Activated CD4-positive, CD25-positive, alpha-beta regulatory T cell (primary cell): ENCODE data around the gene IFITM2.
"Not testable (repeated sequence)": the region's sequence is repeated elsewhere in the genome, so short reads cannot be mapped to it uniquely, and the experiment has no call there.

ENCODE experiments used
- DNase-seq, 4 experiments: peaks; one replicate each; lab custom pipeline; 2025; lab: John Stamatoyannopoulos, UW

Gene IFITM2

DNA sequence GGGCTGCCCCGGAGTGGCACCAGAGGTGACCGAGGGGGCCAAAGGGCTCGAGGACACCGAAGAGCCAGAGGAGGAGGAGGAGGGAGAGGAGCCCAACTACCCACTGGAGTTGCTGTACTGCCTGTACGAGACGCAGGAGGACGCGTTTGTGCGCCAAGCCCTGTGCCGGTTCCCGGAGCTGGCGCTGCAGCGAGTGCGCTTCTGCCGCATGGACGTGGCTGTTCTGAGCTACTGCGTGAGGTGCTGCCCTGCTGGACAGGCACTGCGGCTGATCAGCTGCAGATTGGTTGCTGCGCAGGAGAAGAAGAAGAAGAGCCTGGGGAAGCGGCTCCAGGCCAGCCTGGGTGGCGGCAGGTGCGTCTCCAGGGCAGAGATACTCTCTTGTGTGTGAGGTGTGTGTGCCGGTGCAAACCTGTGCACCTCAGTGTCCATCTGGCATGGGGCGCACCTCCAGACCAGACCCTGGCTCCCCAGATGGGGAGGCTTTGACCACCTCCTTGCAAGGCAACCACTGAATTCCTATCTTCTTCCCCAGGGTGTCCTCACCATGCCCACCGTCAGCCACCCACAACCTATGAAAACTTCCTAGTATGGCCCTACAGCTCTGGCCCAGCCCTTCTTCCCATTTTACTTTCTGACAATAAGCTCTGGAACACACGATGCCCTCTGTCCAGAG lies 26.0 kb upstream of the IFITM2 start:
- no peak for DNase-seq

DNA sequence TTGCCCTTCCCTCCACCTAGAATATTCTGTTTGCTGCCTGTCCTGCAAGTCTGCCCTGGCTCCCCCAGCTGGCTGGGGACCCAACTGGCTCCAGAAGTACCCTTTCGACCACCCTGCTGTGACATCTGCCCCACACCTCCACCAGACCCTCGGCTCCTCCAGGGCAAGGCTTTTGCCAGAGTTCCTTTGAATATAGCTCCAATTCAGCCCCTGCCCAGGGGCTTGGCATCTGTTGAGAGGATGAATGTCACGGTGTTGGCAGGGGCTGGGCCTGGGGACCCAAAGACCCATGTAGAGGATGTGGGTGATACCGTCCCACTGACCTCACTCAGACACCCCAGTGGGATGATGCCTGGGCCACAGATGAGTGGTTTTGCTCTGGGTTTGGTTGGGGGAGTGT lies 25.4 kb upstream of the IFITM2 start:
- no peak for DNase-seq

DNA sequence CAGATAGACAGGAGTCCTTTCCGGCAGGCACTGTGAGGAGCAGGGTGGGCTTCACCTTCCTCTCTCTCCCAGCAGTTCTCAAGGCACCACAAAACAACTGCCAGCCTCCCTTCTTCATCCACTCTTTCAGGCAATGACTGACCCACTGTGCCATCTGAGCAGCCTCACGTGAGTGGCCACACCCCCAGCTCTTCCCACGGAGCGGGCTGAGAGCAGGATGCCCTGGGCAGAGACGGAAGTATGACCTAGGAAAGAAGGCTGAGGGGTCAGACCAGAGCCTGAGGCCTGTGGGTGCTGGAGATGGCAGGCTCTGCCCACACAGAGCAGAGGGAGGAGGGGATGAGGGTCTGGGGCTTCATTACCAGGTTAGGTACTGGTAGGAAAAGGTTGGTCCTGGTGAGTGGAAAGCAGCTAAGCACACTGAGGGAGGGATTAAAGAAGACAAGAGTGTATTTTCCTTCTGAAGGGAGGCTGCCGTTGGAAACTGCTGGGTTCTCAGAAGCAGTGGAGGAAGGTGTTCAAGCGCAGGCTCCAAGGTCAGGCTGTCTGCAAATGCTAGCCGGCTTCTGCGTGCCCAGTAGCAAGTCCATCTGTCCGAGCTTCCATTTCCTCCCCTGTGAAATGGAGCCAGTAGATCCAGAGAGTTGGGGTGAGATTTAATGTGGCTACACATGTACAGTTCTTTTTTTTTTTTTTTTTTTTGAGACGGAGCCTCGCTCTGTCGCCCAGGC lies 24.8 kb upstream of the IFITM2 start:
- no peak for DNase-seq

DNA sequence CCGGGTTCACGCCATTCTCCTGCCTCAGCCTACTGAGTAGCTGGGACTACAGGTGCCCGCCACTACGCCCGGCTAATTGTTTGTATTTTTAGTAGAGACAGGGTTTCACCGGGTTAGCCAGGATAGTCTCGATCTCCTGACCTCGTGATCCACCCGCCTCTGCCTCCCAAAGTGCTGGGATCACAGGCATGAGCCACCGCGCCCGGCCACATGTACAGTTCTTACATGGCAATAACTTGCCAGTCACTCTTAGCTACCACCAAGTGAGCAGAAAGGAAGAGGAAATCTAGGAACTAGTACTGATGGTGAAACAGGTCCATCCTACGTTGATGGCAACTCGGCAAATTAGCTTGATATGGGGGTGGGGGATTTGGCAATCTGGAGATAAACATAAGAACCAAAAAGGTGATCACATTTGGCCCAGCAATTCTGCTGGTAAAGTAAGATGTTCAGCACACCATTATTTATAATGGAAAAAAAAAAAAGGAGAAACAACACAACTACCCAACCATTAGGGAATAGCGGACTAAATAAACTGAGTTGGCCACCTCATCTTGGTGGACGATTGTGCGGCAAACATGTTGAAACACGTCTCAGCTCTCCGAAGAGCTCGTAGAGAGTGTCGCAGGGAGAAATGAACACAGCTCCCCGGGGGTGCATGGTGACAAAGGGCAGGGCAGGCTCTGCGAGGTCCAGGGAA lies 24.1 kb upstream of the IFITM2 start:
- DNase-seq: no peak

DNA sequence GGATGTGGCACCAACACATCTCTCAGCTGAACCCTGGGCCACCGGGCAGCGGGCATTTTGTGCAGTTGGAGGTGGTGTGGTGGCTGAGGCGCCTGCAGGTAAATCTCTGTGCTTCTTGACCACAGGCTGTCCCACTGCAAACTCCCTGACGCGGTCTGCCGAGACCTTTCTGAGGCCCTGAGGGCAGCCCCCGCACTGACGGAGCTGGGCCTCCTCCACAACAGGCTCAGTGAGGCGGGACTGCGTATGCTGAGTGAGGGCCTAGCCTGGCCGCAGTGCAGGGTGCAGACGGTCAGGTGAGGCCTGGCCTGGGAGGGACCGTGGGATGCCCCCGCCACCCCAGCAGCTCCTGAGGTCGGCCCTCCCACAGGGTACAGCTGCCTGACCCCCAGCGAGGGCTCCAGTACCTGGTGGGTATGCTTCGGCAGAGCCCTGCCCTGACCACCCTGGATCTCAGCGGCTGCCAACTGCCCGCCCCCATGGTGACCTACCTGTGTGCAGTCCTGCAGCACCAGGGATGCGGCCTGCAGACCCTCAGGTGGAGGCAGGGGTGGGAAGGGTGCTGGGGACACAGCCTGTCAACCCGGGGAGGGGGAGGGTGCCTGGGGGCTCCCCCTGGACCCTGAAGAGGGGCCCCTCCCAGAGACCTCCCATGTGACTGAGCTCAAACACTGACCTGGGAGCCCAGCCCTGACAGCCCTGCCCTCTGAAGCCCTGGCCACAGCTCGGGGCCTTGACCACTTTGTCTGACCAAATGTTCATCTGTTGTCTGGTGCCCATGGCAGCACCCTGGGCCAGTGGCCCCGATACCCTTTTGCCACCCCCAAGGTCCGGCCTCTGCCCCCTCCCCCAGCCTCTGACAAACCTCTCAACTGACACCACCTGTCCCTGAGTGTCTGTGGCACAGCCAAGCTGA lies 23.3 kb upstream of the IFITM2 start:
- no peak for DNase-seq

DNA sequence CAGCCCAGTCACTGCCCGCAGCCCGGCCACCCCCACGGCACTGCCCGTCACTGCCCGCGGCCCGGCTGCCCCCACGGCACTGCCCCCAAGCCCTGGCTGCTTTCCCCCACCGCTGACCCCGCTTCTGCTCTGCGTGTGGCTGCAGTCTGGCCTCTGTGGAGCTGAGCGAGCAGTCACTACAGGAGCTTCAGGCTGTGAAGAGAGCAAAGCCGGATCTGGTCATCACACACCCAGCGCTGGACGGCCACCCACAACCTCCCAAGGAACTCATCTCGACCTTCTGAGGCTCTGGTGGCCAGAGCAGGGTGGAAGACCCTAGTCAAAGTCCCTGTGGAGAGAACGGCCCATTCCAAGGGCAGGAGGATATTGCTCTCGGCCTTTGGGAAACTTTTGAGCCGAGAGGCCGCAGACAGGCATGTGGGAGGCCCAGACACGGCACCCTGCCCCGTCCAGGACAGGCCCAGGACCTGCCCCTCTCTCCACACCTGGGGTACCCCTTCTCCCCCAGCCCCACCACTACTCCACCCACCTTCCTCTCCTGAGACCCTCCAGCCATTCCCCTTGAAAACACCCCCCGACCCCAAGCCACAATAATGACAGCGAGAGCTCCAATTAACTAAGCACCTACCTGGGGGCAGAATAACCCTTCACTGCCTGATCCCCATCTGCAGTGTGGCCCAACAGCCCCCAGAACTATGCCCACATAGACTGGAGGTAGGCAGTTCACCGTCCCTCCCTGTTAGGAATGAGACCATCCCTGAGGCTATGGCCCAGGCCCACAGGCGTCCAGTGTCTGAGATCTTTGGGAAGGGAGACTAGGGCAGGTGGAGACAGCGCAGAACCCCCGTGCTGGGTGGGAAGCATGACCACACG lies 22.4 kb upstream of the IFITM2 start:
- DNase-seq: no peak

DNA sequence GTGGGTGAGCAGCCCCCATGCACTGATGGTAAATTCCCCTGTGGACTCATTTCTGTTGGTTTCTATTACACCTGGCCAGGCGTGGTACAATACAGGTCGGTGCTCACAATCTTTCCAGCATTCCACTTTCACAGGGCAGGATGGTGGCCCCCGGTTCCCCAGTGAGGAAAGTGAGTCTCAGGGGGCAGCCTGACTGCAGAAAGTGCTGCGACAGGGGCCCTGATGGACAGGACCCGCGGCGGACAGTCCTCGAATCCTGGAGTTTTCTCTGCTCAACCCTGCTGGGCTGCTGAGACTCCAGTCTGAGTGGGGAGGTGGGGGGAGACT lies 21.8 kb upstream of the IFITM2 start:
- DNase-seq: no peak

DNA sequence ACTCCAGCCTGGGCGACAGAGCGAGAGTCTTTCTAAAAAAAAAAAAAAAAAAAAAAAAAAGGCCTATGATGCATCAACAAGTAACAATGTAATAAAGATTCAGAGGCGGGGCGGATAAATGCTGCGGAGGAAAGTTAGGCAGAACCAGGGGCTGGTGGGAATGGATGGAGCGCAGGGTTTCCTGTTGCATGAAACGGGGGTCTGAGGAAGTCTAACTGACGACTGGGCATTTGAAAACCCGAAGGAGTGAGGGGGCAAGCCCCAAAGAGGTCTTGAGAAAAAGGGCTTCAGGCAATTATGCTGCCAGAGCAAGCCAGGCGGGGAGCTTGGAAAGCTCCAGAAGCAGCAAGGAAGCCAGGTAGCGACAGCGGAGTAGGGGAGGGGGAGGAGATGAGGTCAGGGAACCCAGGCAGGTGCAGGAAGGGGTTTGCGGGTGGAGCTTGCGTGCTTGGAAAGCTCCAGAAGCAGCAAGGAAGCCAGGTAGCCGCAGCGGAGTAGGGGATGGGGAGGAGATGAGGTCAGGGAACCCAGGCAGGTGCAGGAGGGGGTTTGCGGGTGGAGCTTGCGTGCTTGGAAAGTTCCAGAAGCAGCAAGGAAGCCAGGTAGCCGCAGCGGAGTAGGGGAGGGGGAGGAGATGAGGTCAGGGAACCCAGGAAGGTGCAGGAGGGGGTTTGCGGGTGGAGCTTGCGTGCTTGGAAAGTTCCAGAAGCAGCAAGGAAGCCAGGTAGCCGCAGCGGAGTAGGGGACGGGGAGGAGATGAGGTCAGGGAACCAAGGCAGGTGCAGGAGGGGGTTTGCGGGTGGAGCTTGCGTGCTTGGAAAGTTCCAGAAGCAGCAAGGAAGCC lies 20.4 kb upstream of the IFITM2 start:
- not testable (repeated sequence) for DNase-seq

DNA sequence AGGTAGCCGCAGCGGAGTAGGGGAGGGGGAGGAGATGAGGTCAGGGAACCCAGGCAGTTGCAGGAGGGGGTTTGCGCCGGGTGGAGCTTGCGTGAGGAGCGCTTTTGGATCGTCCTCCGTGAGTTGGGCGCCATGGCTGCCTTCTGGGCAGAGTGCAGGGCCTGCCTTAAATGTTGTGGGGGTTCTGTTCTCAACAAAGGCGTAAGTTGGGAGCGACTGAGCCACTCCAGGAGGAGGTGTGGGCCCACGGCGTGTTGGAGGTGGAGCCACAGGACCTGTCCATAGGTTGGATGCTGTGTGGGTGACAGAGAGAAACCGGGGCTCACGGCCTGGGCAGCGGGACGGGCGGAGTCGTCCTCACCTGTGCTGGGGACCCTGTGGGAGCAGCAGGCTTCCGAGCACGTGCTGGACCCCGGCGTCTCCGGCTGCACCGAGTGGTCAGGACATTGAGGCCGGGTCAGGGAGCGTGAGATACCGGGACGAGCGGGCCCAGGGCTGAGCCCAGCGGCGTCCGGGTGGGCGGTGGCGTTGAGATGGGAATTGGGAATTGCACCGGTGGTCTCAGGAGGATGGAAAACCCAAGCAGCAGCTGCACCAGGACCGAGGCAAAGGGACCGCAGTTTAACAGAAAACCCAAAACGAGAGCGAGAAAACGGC lies 19.7 kb upstream of the IFITM2 start:
- DNase-seq: no peak

DNA sequence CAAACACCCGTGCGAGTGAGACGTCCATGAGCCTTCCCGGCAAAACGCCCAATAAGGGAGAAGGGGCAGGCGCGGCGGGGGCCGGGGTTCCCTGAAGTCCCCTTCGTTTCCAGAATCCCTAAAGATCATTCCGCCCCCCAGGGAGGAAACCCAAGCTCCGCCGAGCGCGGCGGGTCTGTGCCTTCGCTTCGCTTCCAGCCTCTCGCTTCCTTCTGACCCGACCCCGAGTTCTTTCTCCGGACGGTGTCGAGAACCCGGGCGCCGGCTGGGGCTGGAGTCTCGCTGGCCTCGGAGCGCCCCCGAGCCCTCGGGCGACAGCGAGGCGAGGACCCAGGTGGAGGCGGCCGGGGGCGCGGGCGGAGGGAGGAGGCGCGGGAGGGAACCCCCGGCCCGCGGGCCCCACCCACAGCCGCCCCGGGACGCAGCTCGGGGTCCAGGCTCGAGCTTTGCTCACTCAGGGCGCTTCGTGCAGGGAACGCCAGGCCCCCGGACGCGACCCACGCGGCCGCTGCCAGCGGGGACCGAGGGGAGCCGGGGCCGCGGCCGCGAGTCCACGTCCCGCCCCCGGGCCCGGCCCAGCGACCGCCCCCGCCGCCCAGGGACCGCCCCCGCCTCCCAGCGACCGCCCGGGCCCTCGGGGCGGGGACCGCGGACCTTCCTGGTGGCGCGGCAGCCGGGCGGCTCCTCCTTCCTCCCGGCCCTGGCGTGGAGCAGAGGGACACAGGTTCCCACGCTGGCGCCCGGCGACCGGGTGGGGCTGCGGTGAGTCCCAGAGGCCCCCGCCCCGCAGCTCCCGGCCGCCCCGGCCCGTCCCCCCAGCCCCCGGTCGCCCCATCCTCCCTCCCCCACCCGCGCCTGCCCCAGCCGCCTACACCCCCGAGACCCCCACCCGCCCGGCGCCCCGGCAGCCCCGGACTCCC lies 18.9 kb upstream of the IFITM2 start, which contains the start of gene PGGHG:
Gene PGGHG (plus strand): TSS at position 649 of the 920 bp plus-strand sequence. CDS start 691 bp downstream, outside the sequence.
- DNase-seq: no peak

DNA sequence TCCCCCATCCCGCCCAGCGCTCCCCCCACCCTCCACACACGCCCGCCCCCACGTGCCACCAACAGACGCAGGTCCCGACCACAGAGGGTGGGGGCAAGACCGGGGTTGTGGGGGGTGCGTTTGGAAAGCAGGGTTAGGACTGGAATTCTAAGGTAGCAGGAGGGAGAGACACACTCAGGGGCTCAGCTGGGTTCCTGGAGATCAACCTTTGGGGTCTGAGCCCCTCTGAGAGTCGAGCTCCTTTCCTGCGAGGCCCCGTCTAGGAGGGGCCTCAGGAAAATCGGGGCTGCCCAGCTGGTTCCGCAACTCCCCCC lies 18.3 kb upstream of the IFITM2 start:
- no peak for DNase-seq

DNA sequence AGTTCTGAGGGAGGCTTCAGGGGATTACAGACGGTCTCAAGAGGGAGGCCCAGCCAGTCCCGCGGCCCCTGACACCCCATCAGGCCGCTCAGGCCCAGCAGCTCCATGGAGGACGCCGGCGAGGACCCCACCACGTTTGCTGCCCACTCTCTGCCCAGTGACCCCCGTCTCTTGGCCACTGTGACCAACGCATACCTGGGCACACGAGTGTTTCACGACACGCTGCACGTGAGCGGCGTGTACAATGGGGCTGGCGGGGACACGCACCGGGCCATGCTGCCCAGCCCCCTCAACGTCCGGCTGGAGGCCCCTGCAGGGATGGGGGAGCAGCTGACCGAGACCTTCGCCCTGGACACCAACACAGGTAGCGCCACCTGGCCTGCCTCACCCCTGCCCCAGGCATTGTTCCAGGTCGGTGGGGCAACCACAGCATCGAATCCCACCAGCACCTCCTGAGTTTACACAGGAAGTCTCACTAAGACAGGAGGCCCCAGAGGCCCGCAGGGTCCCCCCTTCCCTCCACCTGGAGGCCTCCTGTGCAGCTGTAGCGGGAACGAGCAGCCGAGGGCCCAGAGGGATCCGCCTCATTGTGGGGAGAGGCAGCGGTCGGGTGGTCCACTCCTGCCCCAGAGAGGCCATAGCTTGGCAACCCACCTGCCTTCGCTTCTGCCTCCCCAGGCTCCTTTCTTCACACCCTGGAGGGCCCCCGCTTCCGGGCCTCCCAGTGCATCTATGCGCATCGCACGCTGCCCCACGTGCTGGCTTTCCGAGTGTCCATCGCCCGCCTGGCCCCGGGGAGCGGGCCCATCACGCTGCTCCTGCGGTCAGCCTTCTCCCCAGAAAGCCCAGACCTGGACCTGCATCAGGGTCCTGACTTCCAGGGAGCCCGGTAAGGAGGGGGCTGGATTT lies 17.6 kb upstream of the IFITM2 start:
- no peak for DNase-seq

DNA sequence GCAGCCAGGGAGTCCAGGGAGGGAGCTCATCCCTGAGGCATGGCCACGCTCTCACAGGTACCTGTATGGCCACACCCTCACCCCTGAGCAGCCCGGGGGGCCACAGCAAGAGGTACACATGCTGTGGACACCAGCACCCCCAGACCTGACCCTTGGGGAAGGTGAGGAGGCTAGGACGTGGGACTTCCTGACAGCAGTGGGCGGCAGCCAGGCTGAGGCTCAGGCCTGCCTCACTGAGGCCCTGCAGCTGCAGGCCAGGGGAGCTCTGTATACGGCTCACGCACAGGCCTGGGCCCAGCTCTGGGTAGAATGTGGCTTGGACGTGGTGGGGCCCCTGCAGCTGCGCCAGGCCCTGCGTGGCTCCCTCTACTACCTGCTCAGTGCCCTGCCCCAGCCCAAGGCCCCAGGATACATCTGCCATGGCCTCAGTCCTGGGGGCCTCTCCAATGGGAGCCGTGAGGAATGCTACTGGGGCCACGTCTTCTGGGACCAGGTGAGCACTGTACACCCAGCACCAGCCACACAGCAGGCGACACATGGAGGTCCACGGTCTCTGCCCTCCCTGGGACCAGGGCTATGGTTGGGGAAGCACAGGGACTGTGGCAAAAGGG lies 16.9 kb upstream of the IFITM2 start:
- DNase-seq: no peak

DNA sequence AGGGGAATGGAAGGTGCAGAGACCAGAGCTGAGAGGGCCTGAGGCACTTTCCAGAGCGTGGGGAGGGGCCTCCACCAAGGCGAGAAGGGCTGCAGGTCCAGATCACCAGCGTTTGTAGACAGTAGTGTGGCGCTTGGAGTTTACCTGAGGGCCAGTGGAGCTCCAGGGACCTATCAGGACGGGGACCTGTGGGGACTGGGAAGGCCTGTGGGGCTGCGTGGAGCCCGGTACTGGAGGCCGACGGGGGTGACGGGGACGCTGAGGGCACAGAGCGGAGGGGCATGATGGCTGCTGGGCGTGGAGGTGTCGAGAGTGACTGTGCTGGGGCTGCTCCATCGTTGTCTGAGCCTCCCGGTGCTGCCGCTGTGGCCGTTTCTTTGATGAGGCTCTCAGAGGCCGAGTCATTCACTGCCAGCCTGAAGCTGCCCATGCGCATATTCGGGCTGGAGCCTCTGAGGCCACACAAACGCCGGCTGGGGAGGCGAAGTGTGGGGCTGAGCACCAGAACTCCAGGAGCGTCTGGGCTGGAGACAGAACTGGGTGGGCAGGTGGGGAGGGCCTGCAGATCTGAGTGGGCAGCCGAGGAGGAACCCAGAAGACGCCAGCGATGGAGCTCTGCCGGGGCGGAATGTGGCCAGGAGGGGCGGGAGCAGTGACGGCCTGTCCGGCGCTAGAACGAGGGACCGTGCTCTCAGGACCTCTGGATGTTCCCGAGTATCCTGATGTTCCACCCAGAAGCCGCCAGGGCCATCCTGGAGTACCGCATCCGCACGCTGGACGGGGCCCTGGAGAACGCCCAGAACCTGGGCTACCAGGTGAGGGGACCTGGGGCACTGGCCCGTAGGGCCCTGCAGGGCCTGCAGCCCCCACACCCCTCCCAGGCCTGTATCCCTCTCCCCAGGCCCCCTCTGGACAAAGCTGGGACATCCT lies 16.1 kb upstream of the IFITM2 start:
- DNase-seq: no peak

DNA sequence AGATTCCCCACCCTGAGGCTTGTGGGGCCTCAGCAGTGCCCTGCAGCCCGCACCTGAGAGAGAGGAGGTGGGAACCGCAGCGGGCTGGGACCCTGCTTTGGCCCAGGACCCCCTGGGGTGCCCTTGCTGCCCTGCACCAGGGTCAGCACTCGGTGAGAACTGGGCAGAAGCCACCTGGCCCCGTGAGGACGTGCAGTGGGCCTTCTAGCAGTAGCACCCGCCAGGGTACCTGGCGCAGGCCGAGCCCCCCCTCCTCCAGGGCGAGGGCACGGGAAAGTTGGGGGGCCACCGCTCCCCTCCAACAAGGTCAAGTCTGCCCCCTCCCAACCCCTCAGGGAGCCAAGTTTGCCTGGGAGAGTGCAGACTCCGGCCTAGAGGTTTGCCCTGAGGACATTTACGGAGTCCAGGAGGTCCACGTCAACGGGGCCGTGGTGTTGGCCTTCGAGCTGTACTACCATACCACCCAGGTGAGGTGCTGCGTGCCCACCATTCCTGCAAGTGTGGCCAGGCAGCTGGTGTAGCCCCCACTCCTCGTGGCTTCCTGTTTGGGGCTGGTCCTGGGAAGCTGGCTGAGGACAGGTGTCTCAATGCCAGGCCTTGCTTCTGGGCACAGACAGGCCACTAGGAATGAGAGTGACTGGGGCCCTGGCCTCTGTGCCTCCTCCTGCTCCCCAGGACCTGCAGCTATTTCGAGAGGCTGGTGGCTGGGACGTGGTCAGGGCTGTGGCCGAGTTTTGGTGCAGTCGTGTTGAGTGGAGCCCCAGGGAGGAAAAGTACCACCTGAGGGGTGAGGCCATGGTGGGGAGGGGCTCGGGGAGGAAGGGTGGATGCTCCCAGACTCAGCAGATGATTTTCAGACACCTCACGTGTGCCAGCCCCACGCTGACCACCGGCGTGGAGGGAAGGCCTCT lies 15.2 kb upstream of the IFITM2 start:
- DNase-seq: no peak
